GM21526 (cell line): ENCODE results near the gene PABPN1L.

Experiments used
- ATAC-seq: cut with Tn5 transposase; IDR thresholded peaks from one replicate; pipeline ENCODE4 v1.9.1; 2021; ENCODE audit warnings: moderate library complexity; ENCODE audit not compliant: unreplicated experiment, low FRiP score

The PABPN1L gene

GRCh38 chr16:88815227-88815626 lies 51.2 kb downstream of the PABPN1L start:
- no peak for ATAC-seq

GRCh38 chr16:88814144-88814502 lies 52.3 kb downstream of the PABPN1L start:
- ATAC-seq, result no peak
